ENCODE results near the gene NDST1.

DNA sequence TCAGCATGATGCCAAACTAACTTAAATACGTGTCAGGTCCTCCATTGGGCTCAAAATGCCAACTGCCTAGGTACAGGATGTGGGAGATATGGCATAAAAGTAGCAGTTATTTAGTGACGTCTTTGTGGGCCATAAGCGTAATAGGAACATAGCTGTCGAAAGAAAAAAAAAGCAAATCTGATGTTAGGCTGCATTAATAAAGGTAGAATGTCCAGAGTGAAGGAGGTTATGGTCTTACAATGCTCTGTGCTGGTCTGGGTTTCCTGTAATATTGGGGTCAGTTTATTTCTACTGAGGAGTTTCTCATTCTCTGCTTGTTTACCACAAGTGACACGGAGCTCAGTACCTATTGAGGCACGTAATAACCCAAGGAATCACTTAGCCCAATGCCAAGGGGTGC is 99.2 kb downstream of the NDST1 start:
- no peak for TF ChIP-seq POLR2A (IDR thresholded peaks at IDR 0.05)
- TF ChIP-seq, protein P1, sequence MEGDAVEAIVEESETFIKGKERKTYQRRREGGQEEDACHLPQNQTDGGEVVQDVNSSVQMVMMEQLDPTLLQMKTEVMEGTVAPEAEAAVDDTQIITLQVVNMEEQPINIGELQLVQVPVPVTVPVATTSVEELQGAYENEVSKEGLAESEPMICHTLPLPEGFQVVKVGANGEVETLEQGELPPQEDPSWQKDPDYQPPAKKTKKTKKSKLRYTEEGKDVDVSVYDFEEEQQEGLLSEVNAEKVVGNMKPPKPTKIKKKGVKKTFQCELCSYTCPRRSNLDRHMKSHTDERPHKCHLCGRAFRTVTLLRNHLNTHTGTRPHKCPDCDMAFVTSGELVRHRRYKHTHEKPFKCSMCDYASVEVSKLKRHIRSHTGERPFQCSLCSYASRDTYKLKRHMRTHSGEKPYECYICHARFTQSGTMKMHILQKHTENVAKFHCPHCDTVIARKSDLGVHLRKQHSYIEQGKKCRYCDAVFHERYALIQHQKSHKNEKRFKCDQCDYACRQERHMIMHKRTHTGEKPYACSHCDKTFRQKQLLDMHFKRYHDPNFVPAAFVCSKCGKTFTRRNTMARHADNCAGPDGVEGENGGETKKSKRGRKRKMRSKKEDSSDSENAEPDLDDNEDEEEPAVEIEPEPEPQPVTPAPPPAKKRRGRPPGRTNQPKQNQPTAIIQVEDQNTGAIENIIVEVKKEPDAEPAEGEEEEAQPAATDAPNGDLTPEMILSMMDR (IDR thresholded peaks at IDR 0.05), result no peak
